Ishikawa (cell line): ENCODE results near the gene CAMK2A.
A peak's percentile ranks its signal among the peaks of the same experiment; 100 is the strongest.

ENCODE experiments used
- CEBPB ChIP-seq: IDR thresholded peaks from 2 replicates; pipeline ENCODE4 v1.6.1; 2012
- CREB1 ChIP-seq: IDR thresholded peaks from 2 replicates; pipeline ENCODE4 v1.6.1; 2012; ENCODE audit warnings: low read depth
- EGR1 ChIP-seq: IDR thresholded peaks from 2 replicates; pipeline ENCODE4 v1.6.1; 2012
- EP300 ChIP-seq: IDR thresholded peaks from 2 replicates; pipeline ENCODE4 v1.6.1; 2012; ENCODE audit warnings: borderline replicate concordance
- FOXM1 ChIP-seq: IDR thresholded peaks from 2 replicates; pipeline ENCODE4 v1.6.1; 2012; ENCODE audit warnings: low read depth, borderline replicate concordance
- NFIC ChIP-seq: IDR thresholded peaks from 2 replicates; pipeline ENCODE4 v1.6.1; 2012
- RAD21 ChIP-seq: IDR thresholded peaks from 2 replicates; pipeline ENCODE4 v1.6.1; 2012; ENCODE audit warnings: low read depth
- REST ChIP-seq: IDR thresholded peaks from 2 replicates; pipeline ENCODE4 v1.6.1; 2012; ENCODE audit warnings: low read depth, mild to moderate bottlenecking
- TAF1 ChIP-seq: IDR thresholded peaks from 2 replicates; pipeline ENCODE4 v1.6.1; 2012; ENCODE audit warnings: low read depth, mild to moderate bottlenecking
- TCF12 ChIP-seq: IDR thresholded peaks from 2 replicates; pipeline ENCODE4 v1.6.1; 2012; ENCODE audit warnings: low read depth
- TEAD4 ChIP-seq: IDR thresholded peaks from 2 replicates; pipeline ENCODE4 v1.6.1; 2012
- YY1 ChIP-seq: IDR thresholded peaks from 2 replicates; pipeline ENCODE4 v1.6.1; 2012; ENCODE audit warnings: low read depth
- ZBTB7A ChIP-seq: IDR thresholded peaks from 2 replicates; pipeline ENCODE4 v1.6.1; 2012; ENCODE audit warnings: low read depth
- TF ChIP-seq, protein P1 (sequence below): IDR thresholded peaks from 2 replicates; pipeline ENCODE4 v1.6.1; 2012
- TF ChIP-seq, protein P2 (sequence below): IDR thresholded peaks from 2 replicates; pipeline ENCODE4 v1.6.1; 2012

CAMK2A gene

DNA sequence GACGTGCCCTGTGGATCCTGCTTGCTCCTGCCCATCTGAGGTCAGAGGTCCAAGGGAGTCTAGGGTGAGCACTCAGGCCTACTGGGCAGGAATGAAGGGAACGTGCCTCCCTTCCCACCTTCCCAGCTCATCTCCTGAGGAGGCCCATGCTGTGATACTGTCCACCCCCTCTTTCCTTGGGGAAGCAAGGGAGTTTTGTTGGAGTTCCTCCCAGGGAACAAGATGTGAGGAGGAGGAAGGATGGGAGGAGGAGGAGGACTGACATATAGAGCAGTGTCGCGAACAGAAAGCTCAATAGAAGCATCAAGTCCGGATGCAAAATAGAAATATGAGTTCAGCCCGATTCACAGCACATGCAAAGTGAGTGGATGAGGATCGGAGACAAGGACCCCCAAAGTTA lies 58.7 kb downstream of the CAMK2A start:
- TF ChIP-seq, protein P1, sequence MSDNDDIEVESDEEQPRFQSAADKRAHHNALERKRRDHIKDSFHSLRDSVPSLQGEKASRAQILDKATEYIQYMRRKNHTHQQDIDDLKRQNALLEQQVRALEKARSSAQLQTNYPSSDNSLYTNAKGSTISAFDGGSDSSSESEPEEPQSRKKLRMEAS, result no peak
- TF ChIP-seq, protein P2, sequence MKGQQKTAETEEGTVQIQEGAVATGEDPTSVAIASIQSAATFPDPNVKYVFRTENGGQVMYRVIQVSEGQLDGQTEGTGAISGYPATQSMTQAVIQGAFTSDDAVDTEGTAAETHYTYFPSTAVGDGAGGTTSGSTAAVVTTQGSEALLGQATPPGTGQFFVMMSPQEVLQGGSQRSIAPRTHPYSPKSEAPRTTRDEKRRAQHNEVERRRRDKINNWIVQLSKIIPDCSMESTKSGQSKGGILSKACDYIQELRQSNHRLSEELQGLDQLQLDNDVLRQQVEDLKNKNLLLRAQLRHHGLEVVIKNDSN, result no peak
- TF ChIP-seq YY1, result no peak
- no peak for TF ChIP-seq REST
- no peak for TF ChIP-seq TEAD4
- no peak for TF ChIP-seq EGR1
- TF ChIP-seq ZBTB7A, result no peak
- no peak for TF ChIP-seq FOXM1
- TF ChIP-seq RAD21, result no peak
- no peak for TF ChIP-seq NFIC
- no peak for TF ChIP-seq EP300
- TF ChIP-seq TAF1, result no peak
- no peak for TF ChIP-seq CREB1
- TF ChIP-seq TCF12, result no peak

DNA sequence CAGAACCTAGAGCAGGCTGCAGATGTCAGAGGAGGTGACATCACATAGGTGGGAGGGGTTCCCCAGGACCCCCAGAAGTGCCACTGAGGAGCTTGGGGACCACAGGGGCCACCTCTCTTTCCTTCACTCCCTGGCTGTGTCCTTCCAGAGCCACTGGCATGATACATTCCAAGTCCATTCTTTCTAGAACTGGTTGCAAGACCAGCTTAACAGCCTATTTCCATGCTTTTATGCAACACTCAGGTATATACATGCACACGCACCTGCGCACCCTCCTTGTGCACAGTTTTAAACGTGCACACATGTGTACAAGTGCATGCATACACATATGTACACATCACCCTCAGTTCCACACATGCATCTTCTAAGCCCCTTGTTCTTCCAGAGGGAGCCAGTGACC lies 60.0 kb downstream of the CAMK2A start:
- TF ChIP-seq TEAD4 (no peak), RAD21 (no peak)

DNA sequence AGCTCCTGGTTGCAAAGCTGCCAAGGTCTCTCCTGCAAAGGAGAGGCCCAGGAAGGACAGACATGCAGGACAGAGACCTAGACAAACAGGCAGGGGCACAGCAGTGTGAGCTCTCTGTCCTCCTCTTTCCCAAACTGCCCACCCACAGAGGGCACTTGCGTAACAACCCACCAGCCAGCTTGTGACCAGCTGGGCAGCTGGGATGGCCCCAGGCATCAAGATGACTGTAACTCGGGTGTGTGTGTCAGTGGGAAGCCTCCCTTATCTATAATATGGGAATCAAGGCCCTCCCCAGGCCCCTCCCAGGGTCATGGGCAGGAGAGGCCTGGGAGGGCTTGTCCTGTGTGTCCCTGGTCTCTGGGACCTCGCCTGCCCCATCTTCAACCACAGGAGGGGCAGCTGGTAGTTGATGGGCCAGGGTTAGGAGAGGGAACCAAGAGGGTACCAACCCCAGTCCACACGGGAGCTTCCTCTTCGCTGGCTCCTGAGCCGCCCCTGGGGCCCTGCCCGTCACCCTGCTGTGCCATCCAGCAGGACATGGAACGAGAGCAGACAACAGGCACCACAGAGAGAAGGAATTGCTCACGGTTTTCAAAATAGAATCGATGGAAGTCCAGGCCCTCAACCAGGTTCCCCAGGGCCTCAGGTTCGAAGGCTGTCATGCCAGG lies 61.8 kb downstream of the CAMK2A start:
- TF ChIP-seq CREB1 (no peak), TEAD4 (no peak), CEBPB (peak; percentile 40; the same call in 1 of the 2 replicates), YY1 (no peak)
- TF ChIP-seq, protein P2, result no peak

GRCh38 chr5:150227036-150227435 lies 62.5 kb downstream of the CAMK2A start:
- TF ChIP-seq CEBPB, result no peak
- TF ChIP-seq, protein P2, result no peak
- TF ChIP-seq, protein P1, result no peak
- no peak for TF ChIP-seq YY1
- TF ChIP-seq EGR1, result no peak
- TF ChIP-seq ZBTB7A, result no peak
- TF ChIP-seq CREB1, result no peak
- no peak for TF ChIP-seq TCF12
- TF ChIP-seq FOXM1, result no peak
- no peak for TF ChIP-seq TEAD4
- TF ChIP-seq RAD21, result no peak
- no peak for TF ChIP-seq TAF1

GRCh38 chr5:150224483-150225027 lies 65.0 kb downstream of the CAMK2A start:
- TF ChIP-seq CREB1, result no peak
- TF ChIP-seq REST, result no peak
- TF ChIP-seq, protein P2, result no peak
- no peak for TF ChIP-seq EP300
- TF ChIP-seq CEBPB, result no peak
- TF ChIP-seq TCF12, result no peak
- no peak for TF ChIP-seq TEAD4

GRCh38 chr5:150223474-150223873 lies 66.1 kb downstream of the CAMK2A start:
- TF ChIP-seq EP300, result no peak
- TF ChIP-seq RAD21, result no peak
